Ovary (tissue), 3 donors: ENCODE data around the gene KRTAP12-1.

Source experiments
- POLR2A ChIP-seq: fragments of 450-650 bp; IDR thresholded peaks from one replicate; pipeline ENCODE4 v1.6.1; 2017; ENCODE audit warnings: antibody characterized with exemption, mild to moderate bottlenecking, moderate library complexity
- TF ChIP-seq, protein P1 (sequence below), 3 donors: fragments of 450-650 bp in 2 of 3; fragments of 200-600 bp in 1 of 3; IDR thresholded peaks; one replicate each; pipeline versions ENCODE4 v1.5.1 to v1.8.0; 2016 to 2022; ENCODE audit warnings: antibody characterized with exemption in 3 of 3, mild to moderate bottlenecking in 1 of 3
- donor health status: DM: no; HTN: no; CAD: no.

- TF ChIP-seq, protein P1, sequence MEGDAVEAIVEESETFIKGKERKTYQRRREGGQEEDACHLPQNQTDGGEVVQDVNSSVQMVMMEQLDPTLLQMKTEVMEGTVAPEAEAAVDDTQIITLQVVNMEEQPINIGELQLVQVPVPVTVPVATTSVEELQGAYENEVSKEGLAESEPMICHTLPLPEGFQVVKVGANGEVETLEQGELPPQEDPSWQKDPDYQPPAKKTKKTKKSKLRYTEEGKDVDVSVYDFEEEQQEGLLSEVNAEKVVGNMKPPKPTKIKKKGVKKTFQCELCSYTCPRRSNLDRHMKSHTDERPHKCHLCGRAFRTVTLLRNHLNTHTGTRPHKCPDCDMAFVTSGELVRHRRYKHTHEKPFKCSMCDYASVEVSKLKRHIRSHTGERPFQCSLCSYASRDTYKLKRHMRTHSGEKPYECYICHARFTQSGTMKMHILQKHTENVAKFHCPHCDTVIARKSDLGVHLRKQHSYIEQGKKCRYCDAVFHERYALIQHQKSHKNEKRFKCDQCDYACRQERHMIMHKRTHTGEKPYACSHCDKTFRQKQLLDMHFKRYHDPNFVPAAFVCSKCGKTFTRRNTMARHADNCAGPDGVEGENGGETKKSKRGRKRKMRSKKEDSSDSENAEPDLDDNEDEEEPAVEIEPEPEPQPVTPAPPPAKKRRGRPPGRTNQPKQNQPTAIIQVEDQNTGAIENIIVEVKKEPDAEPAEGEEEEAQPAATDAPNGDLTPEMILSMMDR (IDR thresholded peaks at IDR 0.05) = no peak
- TF ChIP-seq POLR2A = no peak
Measured at GRCh38 chr21:44724196-44724595, 42.2 kb upstream of the KRTAP12-1 start.
